Activated T-cell treated with anti-CD3 and anti-CD28 coated beads for 24 hours (primary cell): Measurements from ENCODE around the gene PNN.
"Not testable (repeated sequence)": the region's sequence is repeated elsewhere in the genome, so short reads cannot be mapped to it uniquely, and the experiment has no call there.

ENCODE experiments used
- DNase-seq: peaks from one replicate; pipeline ENCODE4 v3.0.0-alpha.2; 2020; ENCODE audit warnings: low read depth

The PNN gene

DNA sequence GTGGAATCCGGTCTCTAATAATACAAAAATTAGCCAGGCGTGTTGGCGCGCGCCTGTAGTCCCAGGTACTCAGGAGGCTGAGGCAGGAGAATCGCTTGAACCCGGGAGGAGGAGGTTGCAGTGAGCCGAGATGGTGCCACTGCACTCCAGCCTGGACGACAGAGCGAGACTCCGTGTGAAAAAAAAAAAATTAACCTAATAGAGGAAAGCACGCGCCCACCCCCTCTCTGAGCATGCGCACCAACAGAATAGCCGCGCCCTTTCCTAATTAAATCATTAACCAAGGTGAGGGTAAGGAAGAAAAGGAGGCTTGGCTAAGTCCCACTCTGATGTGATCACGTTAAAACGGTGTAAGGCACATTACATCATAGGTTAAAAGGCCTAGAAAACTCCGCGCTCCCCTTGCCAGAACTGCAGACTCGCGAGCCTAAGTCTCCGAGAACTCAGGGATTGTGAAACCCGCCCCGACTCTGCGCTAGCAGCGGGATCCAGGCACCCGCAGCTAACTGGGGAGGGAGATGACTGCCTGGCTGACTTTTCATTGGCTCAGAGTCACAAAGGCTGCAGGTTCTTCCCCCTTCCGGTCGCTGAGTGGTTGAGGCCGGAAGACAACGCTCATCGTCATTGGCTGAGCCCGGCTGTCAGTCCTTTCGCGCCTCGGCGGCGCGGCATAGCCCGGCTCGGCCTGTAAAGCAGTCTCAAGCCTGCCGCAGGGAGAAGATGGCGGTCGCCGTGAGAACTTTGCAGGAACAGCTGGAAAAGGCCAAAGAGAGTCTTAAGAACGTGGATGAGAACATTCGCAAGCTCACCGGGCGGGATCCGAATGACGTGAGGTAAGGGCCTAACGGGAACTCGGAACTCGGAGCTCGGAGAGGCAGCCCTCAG is at the start of gene PNN:
Gene PNN (plus strand): TSS at position 695 of the 885 bp plus-strand sequence. CDS start 26 bp downstream, at position 721.
- peak; percentile 96 for DNase-seq

DNA sequence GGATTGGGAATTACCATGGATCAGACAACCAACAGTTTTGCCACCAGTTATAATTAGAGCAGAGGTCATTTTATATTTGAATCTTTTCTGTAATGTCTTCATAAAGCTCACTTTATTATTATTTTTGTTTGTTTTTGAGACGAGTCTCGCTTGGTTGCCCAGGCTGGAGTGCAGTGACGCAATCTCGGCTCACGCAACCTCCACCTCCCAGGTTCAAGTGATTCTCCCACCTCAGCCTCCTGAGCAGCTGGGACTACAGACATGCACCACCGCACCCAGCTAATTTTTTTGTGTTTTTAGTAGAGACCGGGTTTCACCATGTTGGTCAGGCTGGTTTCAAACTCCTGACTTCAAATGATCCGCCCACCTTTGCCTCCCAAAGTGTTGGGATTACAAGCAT is 37.2 kb upstream of the PNN start:
- not testable (repeated sequence) for DNase-seq

GRCh38 chr14:39138440-39138839 is 36.6 kb upstream of the PNN start:
- no peak for DNase-seq

- DNase-seq, result no peak
Observed at GRCh38 chr14:39140170-39140569, 34.9 kb upstream of the PNN start.

DNA sequence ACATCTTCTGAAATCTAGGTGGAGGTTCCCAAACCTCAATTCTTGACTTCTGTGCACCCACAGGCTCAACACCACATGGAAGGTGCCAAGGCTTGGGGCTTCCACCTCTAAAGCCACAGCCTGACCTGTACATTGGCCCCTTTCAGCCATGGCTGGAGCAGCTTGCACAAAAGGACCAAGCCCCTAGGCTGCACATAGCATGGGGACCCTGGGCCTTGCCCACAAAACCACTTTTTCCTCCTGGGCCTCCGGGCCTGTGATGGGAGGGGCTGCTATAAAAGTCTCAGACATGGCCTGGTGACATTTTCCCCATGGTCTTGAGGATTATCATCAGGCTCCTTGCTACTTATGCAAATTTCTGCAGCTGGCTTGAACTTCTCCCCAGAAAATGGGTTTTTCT is 33.4 kb upstream of the PNN start:
- DNase-seq, result not testable (repeated sequence)

DNA sequence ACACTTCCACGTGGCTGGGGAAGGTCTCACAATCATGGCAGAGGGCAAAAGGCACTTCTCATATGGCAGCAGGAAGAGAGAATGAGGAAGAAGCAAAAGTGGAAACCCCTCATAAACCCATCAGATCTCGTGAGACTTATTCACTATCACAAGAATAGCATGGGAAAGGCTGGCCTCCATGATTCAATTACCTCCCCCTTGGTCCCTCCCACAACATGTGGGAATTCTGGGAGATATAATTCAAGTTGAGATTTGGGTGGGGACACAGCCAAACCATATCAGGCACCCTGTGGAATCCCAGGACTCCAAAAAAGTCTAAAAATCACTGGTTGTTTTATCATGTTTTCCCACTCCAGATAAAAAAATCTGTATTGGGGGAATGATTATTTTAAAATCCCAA is 31.8 kb upstream of the PNN start:
- DNase-seq, result not testable (repeated sequence)

DNA sequence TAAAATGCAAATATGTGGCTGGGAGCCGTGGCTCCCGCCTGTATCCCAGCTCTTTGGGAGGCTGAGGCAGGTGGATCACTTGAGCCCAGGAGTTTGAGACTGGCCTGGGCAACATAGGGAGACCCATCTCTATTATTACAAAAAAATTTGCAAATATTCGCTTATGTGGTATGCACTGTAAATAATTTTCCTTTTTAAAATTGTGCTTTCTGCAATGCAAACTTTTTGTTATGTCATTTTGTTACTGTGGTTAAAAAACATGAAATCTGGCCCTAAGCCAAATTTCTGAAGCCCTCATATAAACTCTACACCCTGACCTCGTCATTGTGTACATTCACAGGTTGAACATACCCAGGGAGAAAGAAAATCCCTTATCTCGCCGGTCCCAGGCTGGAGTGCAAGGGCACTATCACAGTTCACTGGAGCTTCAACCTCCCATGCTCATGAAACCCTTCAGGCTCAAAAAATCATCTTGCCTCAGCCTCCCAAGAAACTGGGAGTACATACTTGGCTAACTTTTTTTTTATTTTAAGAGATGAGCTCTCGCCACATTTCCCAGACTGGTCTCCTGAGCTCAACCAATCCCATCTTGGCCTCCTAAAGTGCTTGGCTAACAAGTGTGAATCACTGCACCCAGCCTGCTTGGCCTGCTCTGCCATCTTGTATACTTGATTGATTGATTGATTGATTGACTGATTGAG is 29.6 kb upstream of the PNN start:
- DNase-seq, result no peak

DNA sequence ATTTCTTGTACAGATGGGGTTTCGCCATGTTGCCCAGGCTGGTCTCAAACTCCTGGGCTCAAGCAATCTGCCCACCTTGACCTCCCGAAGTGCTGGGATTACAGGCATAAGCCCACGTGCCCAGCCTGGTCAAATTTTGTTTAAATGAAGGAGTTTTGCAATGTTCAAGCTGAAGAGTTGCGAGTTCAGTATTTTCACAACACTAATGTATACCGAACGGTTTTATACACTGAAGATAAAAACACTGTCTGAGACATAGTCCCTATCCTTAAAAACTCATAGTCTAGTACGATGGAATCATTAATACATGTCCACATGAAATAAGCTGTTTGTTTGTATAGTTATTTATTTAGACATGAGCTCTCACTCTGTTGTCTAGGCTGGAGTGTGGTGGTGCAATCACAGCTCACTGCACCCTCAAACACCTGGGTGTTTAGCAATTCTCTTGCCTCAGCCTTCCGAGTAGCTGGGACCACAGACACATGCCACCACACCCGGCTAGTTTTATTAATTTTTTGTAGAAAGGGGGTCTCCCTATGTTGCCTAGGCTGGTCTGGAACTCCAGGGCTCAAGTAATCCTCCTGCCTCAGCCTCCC is 20.4 kb upstream of the PNN start:
- no peak for DNase-seq

- no peak for DNase-seq
Observed at GRCh38 chr14:39157491-39157890, 17.6 kb upstream of the PNN start.

DNA sequence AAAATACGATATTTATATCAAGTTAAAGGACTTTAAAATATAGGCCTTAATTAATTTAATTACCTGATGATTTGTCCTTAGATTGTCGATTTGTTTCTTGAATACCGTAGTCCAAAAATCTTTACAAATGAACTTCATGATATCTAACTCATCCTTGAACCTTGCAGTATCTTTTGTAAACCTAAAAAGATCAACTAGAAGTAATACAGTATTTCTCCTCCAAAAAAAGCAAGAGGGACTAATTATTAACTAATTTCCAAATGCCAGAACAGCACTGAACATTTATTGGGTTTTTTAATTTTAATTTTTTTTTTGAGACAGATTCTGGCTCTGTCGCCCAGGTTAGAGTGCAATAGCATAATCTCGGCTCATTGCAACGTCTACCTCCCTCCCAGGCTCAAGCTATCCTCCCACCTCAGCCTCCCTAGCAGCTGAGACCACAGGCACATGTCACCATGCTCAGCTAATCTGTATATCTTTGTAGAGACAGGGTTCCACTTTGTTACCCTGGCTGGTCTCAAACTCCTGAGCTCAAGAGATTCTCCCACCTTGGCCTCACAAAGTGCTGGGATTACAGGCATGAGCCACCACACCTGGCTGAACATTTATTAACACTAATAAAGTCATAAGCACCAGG is 16.7 kb upstream of the PNN start:
- no peak for DNase-seq

DNA sequence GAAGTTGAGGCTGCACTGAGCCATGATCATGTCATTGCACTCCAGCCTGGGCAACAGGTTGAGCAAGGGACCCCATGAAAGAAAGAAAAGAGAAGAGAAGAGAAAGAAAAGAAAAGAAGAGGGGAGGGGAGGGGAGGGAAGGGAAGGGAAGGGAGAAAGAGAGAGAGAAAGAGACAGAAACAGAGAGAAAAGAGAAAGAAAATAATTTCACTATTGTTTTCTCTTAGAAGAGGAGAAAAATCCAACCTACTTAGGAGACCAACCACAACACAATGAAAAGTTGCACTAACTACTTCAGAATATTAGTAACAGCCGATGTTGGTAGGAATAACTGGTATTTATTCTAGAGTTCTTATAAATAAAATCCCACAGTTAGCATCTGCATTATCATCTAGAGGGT is 14.6 kb upstream of the PNN start:
- no peak for DNase-seq

- not testable (repeated sequence) for DNase-seq
Observed at GRCh38 chr14:39167797-39168320, 7.2 kb upstream of the PNN start.

DNA sequence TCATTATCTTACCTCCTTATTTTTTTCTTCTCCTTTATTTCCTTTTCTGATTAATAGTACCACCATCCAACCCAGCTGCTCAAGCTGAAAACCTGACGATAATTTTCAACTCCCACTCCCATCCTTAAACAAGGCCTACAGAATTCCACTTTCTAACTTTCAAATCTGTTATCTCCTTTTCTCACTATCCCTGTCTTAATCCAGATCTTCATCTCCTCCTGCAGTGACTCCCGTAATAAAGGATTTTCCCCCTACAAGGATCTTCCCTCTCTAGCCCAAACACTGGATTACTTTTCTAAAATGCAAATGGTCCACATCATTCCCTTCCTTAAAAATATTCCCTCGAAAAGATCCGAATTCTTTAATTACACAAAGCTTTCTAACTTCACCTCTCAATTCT is 6.5 kb upstream of the PNN start:
- DNase-seq, result no peak

- DNase-seq, result no peak
Observed at GRCh38 chr14:39169541-39169900, 5.5 kb upstream of the PNN start.

DNA sequence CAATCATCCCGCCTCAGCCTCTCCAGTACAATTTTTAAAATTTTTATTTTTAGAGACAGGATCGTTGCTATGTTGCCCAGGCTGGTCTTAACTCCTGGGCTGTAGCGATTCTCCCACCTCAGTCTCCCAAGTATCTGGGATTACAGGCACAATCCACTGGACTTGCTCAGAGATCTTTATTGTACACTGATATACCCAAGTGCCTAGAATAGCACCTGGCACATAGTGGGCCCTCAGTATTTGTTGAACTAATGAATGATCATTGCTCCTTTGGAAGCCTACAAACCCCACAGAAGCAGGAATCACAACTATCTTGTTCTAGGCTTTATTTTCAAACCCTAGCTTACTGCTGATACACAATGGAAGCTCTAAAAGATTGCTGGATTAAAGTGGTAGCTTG is 1.9 kb upstream of the PNN start:
- DNase-seq, result no peak

- DNase-seq, result peak; percentile 18
Observed at GRCh38 chr14:39175445-39176262, 600 bp downstream of the PNN start.

GRCh38 chr14:39176263-39177167 is 1.5 kb downstream of the PNN start:
- no peak for DNase-seq

DNA sequence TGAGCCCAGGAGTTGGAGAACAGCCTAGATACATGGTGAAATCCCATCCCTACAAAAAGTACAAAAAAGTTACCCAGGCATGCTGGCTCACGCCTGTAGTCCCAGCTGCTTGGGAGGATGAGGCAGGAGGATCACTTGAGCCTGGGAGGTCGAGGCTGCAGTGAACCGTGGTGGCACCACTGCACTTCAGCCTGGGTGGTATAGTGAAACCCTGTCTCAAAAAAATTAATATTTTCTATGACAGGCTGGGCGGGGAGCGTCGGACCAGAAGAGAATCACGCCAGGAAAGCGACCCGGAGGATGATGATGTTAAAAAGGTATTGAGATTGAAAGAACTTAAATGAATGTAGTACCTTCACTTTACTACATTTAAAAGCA is 2.1 kb downstream of the PNN start:
- DNase-seq, result no peak

DNA sequence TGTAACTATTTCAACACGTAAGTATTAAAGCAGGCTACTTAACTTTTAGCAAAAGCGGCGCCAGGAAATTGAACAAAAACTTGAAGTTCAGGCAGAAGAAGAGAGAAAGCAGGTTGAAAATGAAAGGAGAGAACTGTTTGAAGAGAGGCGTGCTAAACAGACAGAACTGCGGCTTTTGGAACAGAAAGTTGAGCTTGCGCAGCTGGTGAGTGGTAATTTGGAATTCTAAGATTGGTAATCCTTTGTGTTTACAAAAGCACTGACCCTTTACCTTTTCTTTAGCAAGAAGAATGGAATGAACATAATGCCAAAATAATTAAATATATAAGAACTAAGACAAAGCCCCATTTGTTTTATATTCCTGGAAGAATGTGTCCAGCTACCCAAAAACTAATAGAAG is 4.0 kb downstream of the PNN start:
- no peak for DNase-seq

- DNase-seq, result no peak
Observed at GRCh38 chr14:39180553-39180952, 5.5 kb downstream of the PNN start.
